ENCODE measurements around the gene ABCC6. TPM values are rescaled to one million over a fixed set of nuclear protein-coding genes. Genes with fewer than 3 reads are reported as not detected.

The ABCC6 gene
- total RNA-seq, 1 experiment from 2014 or later: 1.1 TPM

GRCh38 chr16:16197966-16198365 is 25.3 kb downstream of the ABCC6 start:
- Histone ChIP-seq H3K27ac (ENCODE audit: insufficient read length, low read depth, low read length) (no peak overlapping the region), H4K91ac (ENCODE audit: insufficient read length, low read depth, low read length) (no peak overlapping the region), H3T11ph (ENCODE audit: low read length) (no peak overlapping the region), H4K5ac (ENCODE audit: insufficient read length, low read depth, low read length) (no peak overlapping the region), H3K4me1 (ENCODE audit: insufficient read depth, low read length) (no peaks in the 10 kb centered on the region; the same call in 1 of the 2 replicates), H3K18ac (ENCODE audit: insufficient read length, low read depth, low read length) (no peak overlapping the region), H3K4ac (ENCODE audit: low read depth, low read length) (no peak overlapping the region), H2BK20ac (ENCODE audit: low read depth, low read length, poor library complexity, severe bottlenecking) (no peak overlapping the region), H3K23ac (ENCODE audit: insufficient read length, low read depth, low read length) (no peak overlapping the region), H3K9ac (ENCODE audit: extremely low read depth, insufficient read length, low read length) (no peak overlapping the region), H3K23me2 (ENCODE audit: insufficient read length, low read depth, low read length, poor library complexity, severe bottlenecking) (no peaks in the 10 kb centered on the region), H3K27me3 (ENCODE audit: insufficient read depth, low read length) (no peaks in the 10 kb centered on the region), H2BK120ac (ENCODE audit: low read depth, low read length, poor library complexity, severe bottlenecking) (no peak overlapping the region), H2BK12ac (ENCODE audit: insufficient read length, low read depth, low read length) (no peak overlapping the region), H2BK15ac (ENCODE audit: low read depth, low read length) (no peak overlapping the region), H3K79me2 (ENCODE audit: insufficient read depth, low read length) (no peaks in the 10 kb centered on the region), H4K8ac (replicated peaks; ENCODE audit: insufficient read length, low read depth, low read length) (no peak overlapping the region), H3K79me1 (ENCODE audit: insufficient read depth, low read depth, low read length, poor library complexity, severe bottlenecking) (no peaks in the 10 kb centered on the region), H2BK5ac (ENCODE audit: insufficient read length, low read length) (no peak overlapping the region), H3K4me2 (ENCODE audit: insufficient read depth, insufficient read length, low read length) (no peak overlapping the region), H2AFZ (ENCODE audit: low read length) (no peak overlapping the region), H2AK5ac (ENCODE audit: insufficient read length, low read length) (no peak overlapping the region), H4K20me1 (ENCODE audit: control insufficient read depth, insufficient read depth, insufficient read length) (no peaks in the 10 kb centered on the region), H3K9me3 (ENCODE audit: control insufficient read depth, low read depth, low read length) (no peaks in the 10 kb centered on the region), H3K14ac (ENCODE audit: insufficient read depth, low read length) (no peak overlapping the region), H3K56ac (ENCODE audit: insufficient read length, low read depth, low read length) (no peak overlapping the region)
- H3K4me3 Mint-ChIP-seq: no peak overlapping the region
- no peaks in the 10 kb centered on the region for H3K9me3 Mint-ChIP-seq
- peaks cover 0 to 7% of the 10 kb centered on the region in 2 experiments; a peak in 1 of 4 replicates for H3K4me1 Mint-ChIP-seq
- no peak for TF ChIP-seq CTCF (conservative IDR thresholded peaks at IDR 0.05)
- no CpG with 5 or more reads among the region's 17 CpGs for WGBS (ENCODE audit: extremely low coverage, insufficient read length, low lambda C conversion rate)
- no peak for DNase-seq
- H3K36me3 Mint-ChIP-seq (ENCODE audit: insufficient read depth in 1 of 3, low read depth in 3 of 3): no peaks in the 10 kb centered on the region
- peaks cover 4% of the 10 kb centered on the region; the same call in 1 of the 2 replicates for H3K27me3 Mint-ChIP-seq (ENCODE audit: low read depth)
- no peak overlapping the region for H3K27ac Mint-ChIP-seq
